Measurements from ENCODE around the gene ALKBH3.

Gene ALKBH3

DNA sequence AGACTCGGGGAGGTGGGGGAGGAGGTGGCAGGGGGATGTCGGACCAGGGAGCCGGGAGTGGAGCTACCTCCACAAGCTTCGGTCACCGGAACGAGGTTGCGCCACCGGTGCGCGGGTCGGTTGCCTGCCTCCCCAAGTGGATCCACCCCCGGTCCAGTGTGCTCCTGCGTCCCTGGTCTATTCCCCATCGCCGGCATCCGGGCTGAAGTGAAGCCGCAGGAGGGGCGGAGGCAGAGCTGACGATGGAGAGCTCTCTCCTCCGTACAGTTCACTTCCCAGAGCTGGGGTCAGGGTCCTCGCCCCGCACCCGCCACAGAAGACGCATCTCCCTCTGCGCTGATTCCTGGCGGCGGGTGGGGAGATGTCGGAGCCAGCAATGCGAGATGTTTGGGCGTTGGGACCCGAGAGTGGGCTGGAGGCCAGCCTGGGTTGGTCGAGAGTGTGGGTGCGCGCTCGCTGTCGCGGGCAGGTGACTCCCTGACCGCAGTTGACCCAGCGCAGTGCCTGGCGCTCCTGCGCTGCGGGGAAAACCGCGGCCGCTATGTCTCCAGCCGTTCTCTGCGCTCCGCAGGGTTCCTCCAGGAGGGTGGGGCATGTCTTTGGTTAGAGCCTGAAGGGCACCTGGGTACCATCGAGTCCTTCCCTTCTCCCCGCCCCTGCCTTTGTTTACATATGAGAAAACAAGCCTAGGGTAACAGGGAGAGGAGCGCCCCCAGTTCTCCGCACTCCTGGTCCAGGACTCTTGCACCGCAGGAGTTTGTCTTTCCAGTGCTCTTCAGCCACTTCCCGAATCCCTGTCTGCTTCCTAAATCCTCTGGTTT lies 63.5 kb downstream of the ALKBH3 start:
- Histone ChIP-seq H3K4me3 (peak overlapping the region; percentile 83), H3K27ac (no peak overlapping the region), H3K36me3 (ENCODE audit: insufficient read depth, low read length) (no peaks in the 10 kb centered on the region), H3K9ac (ENCODE audit: insufficient read length) (no peak overlapping the region), H3K9me3 (ENCODE audit: low read depth, low read length) (no peaks in the 10 kb centered on the region)
- no peak for DNase-seq (ENCODE audit: low read depth, low spot score)
- peak; percentile 74 for TF ChIP-seq EZH2 (IDR thresholded peaks at IDR 0.05)
- no peak for TF ChIP-seq FOXP2 (optimal IDR thresholded peaks at IDR 0.05; ENCODE audit: control extremely low read depth, extremely low read length, insufficient read depth)
- no peak for TF ChIP-seq POLR2AphosphoS5 (IDR thresholded peaks at IDR 0.05; ENCODE audit: borderline replicate concordance, low read depth, low read length)

DNA sequence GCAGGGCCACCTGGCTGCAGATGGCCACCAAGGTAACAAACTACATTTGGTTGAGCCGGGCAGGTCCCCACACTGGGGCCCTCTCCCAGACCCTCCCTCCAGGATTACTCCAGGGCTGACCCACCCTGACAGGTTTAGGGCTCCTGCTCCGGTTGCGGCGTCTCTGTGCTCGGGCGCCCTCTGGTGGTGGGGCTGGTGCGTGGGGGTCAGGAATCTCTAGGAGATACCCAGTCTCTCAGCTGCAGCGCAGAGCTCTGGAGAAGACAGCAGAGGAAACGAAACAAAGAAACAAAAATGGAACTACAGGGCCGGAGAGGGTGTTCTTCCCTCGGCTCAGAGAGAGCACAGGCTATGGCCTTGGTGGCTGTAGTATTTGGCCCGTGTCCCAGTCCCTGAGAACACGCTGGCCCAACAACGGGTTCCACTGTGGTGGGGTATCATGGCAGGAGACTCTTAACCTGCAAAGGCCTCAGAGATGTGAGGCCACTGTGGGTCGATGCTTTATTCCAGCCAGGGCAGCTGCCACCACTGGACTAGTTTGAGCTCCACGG lies 64.2 kb downstream of the ALKBH3 start:
- H3K9me3 ChIP-seq (ENCODE audit: low read depth, low read length), result no peaks in the 10 kb centered on the region
- H3K27ac ChIP-seq, result no peak overlapping the region
- no peak for DNase-seq (ENCODE audit: low read depth, low spot score)
- H3K9ac ChIP-seq (ENCODE audit: insufficient read length), result no peak overlapping the region
- no peaks in the 10 kb centered on the region for H3K36me3 ChIP-seq (ENCODE audit: insufficient read depth, low read length)
- no peak overlapping the region for H3K4me3 ChIP-seq
- TF ChIP-seq FOXP2 (optimal IDR thresholded peaks at IDR 0.05; ENCODE audit: control extremely low read depth, extremely low read length, insufficient read depth) (no peak), EZH2 (IDR thresholded peaks at IDR 0.05) (no peak)

DNA sequence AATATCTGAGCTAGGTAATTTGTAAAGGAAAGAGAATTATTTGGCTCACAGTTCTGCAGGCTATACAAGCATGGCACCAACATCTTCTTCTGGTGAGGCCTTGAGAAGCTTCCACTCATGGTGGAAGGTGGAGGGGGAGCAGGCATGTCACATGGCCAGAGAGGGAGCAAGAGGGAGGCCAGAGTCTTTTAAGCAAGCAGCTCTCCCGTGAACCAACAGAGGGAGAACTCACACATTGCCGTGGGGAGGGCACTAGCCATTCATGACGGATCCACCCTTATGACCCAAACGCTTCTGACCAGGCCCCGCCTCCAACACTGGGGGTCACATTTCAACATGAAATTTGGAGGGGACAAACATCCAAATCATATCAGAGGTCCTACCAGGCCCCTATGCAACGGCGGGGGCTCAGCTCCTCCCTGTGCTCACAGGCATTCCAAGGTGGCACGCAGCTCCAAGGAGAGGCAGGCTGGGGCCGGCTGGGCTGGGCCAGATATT lies 66.4 kb downstream of the ALKBH3 start:
- no peak for DNase-seq (ENCODE audit: low read depth, low spot score)
- no peak overlapping the region for H3K9ac ChIP-seq (ENCODE audit: insufficient read length)
- H3K36me3 ChIP-seq (ENCODE audit: insufficient read depth, low read length), result no peaks in the 10 kb centered on the region
- H3K4me3 ChIP-seq, result no peak overlapping the region
- TF ChIP-seq FOXP2 (optimal IDR thresholded peaks at IDR 0.05; ENCODE audit: control extremely low read depth, extremely low read length, insufficient read depth) (no peak), EZH2 (IDR thresholded peaks at IDR 0.05) (no peak), POLR2AphosphoS5 (IDR thresholded peaks at IDR 0.05; ENCODE audit: borderline replicate concordance, low read depth, low read length) (no peak)
- H3K9me3 ChIP-seq (ENCODE audit: low read depth, low read length), result no peaks in the 10 kb centered on the region
- no peak overlapping the region for H3K27ac ChIP-seq

DNA sequence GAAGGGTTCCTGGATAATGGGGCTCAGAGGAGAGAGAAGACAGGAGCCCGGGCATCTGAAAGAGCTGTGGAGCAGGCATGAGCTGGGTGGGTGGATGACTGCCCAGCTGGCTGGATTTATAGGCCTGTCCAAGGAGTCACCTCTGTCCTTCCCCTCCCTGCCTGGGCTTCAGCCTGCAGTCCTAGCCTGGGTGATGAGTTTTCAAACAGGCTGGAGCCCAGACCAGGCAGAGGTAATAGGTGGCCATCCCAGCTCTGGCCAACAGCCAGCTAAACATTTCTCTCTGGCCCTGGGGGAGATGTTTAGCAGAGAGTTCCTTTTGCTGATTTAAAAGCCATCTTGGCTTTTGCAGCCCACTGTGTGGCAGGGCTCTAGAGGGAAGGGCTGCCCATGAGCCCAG lies 67.2 kb downstream of the ALKBH3 start:
- H3K9ac ChIP-seq (ENCODE audit: insufficient read length), result no peak overlapping the region
- no peak overlapping the region for H3K27ac ChIP-seq

DNA sequence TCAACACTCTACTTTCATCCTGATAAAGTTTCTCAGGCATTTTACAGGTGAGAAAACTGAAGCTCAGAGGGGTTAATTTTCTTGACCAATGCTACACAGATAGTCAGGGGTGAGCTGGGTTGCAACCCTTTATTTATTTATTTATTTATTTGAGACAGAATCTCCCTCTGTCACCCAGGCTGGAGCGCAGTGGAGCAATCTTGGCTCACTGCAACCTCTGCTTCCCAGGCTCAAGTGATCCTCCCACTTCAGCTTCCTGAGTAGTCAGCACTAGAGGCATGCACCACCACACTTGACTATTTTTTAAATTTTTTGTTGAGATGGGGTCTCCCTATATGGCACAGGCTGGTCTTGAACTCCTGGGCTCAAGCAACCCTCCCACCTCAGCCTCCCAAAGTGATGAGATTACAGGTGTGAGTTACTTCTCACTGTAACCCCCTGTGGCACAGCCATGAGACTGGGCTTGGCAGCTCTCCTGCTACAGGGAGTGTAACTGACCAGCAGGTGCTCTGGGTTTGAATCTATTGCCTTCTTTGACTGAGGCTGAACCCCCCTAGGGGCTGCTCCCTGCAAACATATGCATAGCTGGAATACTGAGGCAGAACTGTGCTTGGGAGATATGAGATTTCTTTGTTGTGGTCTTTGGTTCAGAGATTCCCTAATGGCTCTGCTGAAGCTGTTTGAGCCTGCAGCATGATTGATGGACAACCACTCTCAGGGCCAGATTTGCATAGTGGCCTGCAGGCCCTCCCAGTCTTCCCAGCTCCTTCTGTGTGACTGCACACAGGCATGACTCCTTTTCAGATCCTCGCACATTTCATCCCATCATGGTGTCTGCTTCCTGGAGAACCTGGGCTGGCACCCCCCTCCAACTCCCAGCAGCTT lies 68.0 kb downstream of the ALKBH3 start:
- Histone ChIP-seq H3K36me3 (ENCODE audit: insufficient read depth, low read length) (no peaks in the 10 kb centered on the region), H3K9me3 (ENCODE audit: low read depth, low read length) (no peaks in the 10 kb centered on the region), H3K9ac (ENCODE audit: insufficient read length) (no peak overlapping the region), H3K4me3 (no peak overlapping the region), H3K27ac (no peak overlapping the region)
- DNase-seq (ENCODE audit: low read depth, low spot score), result no peak
- TF ChIP-seq EZH2 (IDR thresholded peaks at IDR 0.05), result no peak
- no peak for TF ChIP-seq FOXP2 (optimal IDR thresholded peaks at IDR 0.05; ENCODE audit: control extremely low read depth, extremely low read length, insufficient read depth)
- no peak for TF ChIP-seq POLR2AphosphoS5 (IDR thresholded peaks at IDR 0.05; ENCODE audit: borderline replicate concordance, low read depth, low read length)

More for the DNA sequence above, 67.2 kb downstream of the ALKBH3 start:
- Histone ChIP-seq H3K36me3 (ENCODE audit: insufficient read depth, low read length) (no peaks in the 10 kb centered on the region), H3K9me3 (ENCODE audit: low read depth, low read length) (no peaks in the 10 kb centered on the region), H3K4me3 (no peak overlapping the region)
- no peak for DNase-seq (ENCODE audit: low read depth, low spot score)
- TF ChIP-seq EZH2 (IDR thresholded peaks at IDR 0.05) (no peak), FOXP2 (optimal IDR thresholded peaks at IDR 0.05; ENCODE audit: control extremely low read depth, extremely low read length, insufficient read depth) (no peak), POLR2AphosphoS5 (IDR thresholded peaks at IDR 0.05; ENCODE audit: borderline replicate concordance, low read depth, low read length) (no peak)

DNA sequence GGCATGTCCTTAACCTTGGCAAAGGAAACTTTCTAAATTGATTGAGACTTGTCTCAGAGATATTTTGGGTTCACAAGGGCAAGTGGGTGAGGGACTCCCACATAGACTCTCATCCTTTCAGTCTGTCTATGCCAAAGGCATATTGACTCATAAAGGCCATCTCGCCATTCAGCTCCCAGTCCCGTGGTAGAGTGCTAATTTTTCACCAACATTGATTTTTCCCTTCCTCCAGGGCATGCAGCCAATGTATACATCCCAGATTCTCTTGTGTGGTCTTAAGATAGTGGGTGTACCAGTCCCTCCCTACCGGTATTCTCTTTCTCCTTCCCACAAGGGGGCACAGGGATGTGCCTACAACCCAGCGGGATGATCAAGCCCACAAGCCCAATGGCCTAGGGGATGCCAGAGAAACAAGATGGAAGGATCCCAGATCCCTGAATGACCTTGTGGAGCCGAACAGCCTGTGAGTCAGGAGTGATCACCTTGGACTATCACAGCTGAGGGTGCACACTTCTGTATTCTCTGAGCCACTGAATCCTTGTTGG lies 69.8 kb downstream of the ALKBH3 start:
- Histone ChIP-seq H3K36me3 (ENCODE audit: insufficient read depth, low read length) (no peaks in the 10 kb centered on the region), H3K4me3 (no peak overlapping the region), H3K27ac (no peak overlapping the region), H3K9ac (ENCODE audit: insufficient read length) (no peak overlapping the region), H3K9me3 (ENCODE audit: low read depth, low read length) (no peaks in the 10 kb centered on the region)
- TF ChIP-seq EZH2 (IDR thresholded peaks at IDR 0.05) (no peak), FOXP2 (optimal IDR thresholded peaks at IDR 0.05; ENCODE audit: control extremely low read depth, extremely low read length, insufficient read depth) (no peak), POLR2AphosphoS5 (IDR thresholded peaks at IDR 0.05; ENCODE audit: borderline replicate concordance, low read depth, low read length) (no peak)
- no peak for DNase-seq (ENCODE audit: low read depth, low spot score)

DNA sequence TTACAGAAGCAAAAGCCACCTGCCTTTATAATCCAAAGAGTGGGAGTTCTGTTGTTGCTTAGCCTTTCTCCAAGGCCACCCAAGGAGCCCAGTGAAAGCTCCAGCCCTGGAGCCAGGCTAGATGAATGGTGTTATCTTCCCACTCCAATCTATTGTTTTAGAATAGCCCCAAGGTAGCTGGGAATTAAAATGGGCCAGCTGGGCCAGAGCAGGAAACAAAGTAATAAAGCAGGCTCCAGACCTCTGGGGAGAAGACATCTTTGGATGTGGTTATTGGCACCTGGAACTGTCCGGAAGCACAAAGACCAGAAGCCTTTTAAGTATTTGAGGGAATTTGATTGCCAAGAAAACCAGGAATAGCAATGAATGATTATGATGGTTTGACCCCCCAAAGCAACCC lies 70.6 kb downstream of the ALKBH3 start:
- DNase-seq (ENCODE audit: low read depth, low spot score), result no peak
- Histone ChIP-seq H3K9me3 (ENCODE audit: low read depth, low read length) (no peaks in the 10 kb centered on the region), H3K27ac (no peak overlapping the region), H3K9ac (ENCODE audit: insufficient read length) (no peak overlapping the region), H3K4me3 (no peak overlapping the region), H3K36me3 (ENCODE audit: insufficient read depth, low read length) (no peaks in the 10 kb centered on the region)
- TF ChIP-seq EZH2 (IDR thresholded peaks at IDR 0.05) (no peak), POLR2AphosphoS5 (IDR thresholded peaks at IDR 0.05; ENCODE audit: borderline replicate concordance, low read depth, low read length) (no peak), FOXP2 (optimal IDR thresholded peaks at IDR 0.05; ENCODE audit: control extremely low read depth, extremely low read length, insufficient read depth) (no peak)

DNA sequence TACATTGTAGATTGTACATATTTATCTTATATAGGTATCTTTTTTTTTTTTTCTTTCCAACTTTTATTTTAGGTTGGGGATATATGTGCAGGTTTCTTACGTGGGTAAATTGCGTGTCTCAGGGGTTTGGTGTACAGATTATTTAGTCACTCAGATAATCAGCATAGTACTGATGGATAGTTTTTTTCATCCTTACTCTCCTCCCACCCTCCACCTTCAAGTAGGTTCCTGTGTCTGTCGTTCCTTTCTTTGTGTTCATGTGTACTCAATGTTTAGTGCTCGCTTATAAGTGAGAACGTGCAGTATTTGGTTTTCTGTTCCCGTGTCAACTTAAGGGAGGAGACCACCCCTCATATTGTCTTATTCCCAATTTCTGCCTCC lies 71.4 kb downstream of the ALKBH3 start:
- no peak for TF ChIP-seq FOXP2 (optimal IDR thresholded peaks at IDR 0.05; ENCODE audit: control extremely low read depth, extremely low read length, insufficient read depth)
- no peak for TF ChIP-seq EZH2 (IDR thresholded peaks at IDR 0.05)
- TF ChIP-seq POLR2AphosphoS5 (IDR thresholded peaks at IDR 0.05; ENCODE audit: borderline replicate concordance, low read depth, low read length), result no peak
- no peak for DNase-seq (ENCODE audit: low read depth, low spot score)
- H3K27ac ChIP-seq, result no peak overlapping the region
- no peaks in the 10 kb centered on the region for H3K36me3 ChIP-seq (ENCODE audit: insufficient read depth, low read length)
- no peak overlapping the region for H3K9ac ChIP-seq (ENCODE audit: insufficient read length)
- no peaks in the 10 kb centered on the region for H3K9me3 ChIP-seq (ENCODE audit: low read depth, low read length)
- no peak overlapping the region for H3K4me3 ChIP-seq

Data from SK-N-MC (cell line).